ENCODE measurements around the gene ERF. TPM values are rescaled to one million over a fixed set of nuclear protein-coding genes. Genes with fewer than 3 reads are reported as not detected.

ERF gene
- polyA plus RNA-seq, 1 of the 3 experiments (the other 2 are of a cell fraction), result 89.6 TPM

DNA sequence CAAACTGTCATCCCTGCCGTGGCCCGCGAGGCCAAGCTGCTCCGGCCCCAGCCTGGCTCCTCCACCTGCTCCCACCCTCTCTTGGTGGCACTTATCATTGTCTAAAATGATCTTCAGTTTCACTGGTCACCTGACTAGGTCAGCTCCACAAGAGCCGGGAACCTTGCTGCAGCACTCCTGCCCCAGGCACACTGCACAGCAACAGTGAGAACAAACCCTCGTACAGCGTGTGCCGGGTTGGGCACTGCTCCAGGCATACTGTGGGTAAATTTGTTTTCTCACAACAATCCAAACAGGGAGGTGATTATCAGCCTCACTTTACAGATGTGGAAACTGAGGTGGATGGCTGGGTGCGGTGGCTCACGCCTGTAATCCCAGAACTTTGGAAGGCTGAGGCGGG lies 46.3 kb downstream of the ERF start:
- no peak for DNase-seq
- Histone ChIP-seq H3K4me2 (peak overlapping the region; percentile 57; the same call in 1 of the 2 replicates), H3K27ac (ENCODE audit: low read depth in 2 of 2, low read length in 1 of 2) (peak overlapping the region in 1 of 2 experiments; percentile 70; a peak in 2 of 4 replicates), H3K36me3 (replicated peaks in 1 of 2; ENCODE audit: control insufficient read depth in 1 of 2, insufficient read depth in 2 of 2, low read length in 1 of 2) (peaks cover 24 to 36% of the 10 kb centered on the region in 2 experiments), H3K9ac (no peak overlapping the region), H3K9me3 (no peaks in the 10 kb centered on the region), H3K9me2 (no peaks in the 10 kb centered on the region), H3F3A (replicated peaks; ENCODE audit: insufficient read depth) (peaks cover 5% of the 10 kb centered on the region), H2AFZ (ENCODE audit: low read depth) (no peak overlapping the region), H3K79me2 (ENCODE audit: insufficient read depth) (peaks cover 49% of the 10 kb centered on the region), H3K4me1 (ENCODE audit: control insufficient read depth in 1 of 2, insufficient read depth in 2 of 2, low read depth in 1 of 2, low read length in 1 of 2) (peaks cover 0 to 17% of the 10 kb centered on the region in 2 experiments; a peak in 2 of 4 replicates), H3K4me3 (ENCODE audit: low read depth in 2 of 2, low read length in 1 of 2) (no peak overlapping the region), H3K27me3 (ENCODE audit: insufficient read depth) (no peaks in the 10 kb centered on the region), H4K20me1 (ENCODE audit: insufficient read depth) (no peaks in the 10 kb centered on the region)
- POLR2A ChIA-PET, result no interaction called here
- TF ChIP-seq POLR2AphosphoS5 (IDR thresholded peaks at IDR 0.05; ENCODE audit: low read depth, low read length), result no peak
- no peak for TF ChIP-seq FOXM1 (IDR thresholded peaks at IDR 0.05; ENCODE audit: low read depth)
- no peak for TF ChIP-seq GATA2 (CRISPR knock-in tag; IDR thresholded peaks at IDR 0.05)
- TF ChIP-seq GABPA (IDR thresholded peaks at IDR 0.05; ENCODE audit: low read depth), result no peak
- TF ChIP-seq TAF1 (IDR thresholded peaks at IDR 0.05; ENCODE audit: borderline replicate concordance, low read depth, low read length), result no peak
- no peak for TF ChIP-seq RXRA (IDR thresholded peaks at IDR 0.05; ENCODE audit: borderline replicate concordance, low read depth)
- TF ChIP-seq IRF3 (IDR thresholded peaks at IDR 0.05; ENCODE audit: low read depth, low read length), result no peak
- TF ChIP-seq MAX (IDR thresholded peaks at IDR 0.05; ENCODE audit: low read depth), result no peak
- TF ChIP-seq TCF12 (IDR thresholded peaks at IDR 0.05), result no peak
- no peak for TF ChIP-seq FOSL2 (IDR thresholded peaks at IDR 0.05; ENCODE audit: borderline replicate concordance, low read depth)
- no peak for TF ChIP-seq CTCF (IDR thresholded peaks at IDR 0.05)
- TF ChIP-seq REST (IDR thresholded peaks at IDR 0.05; ENCODE audit: low read depth, low read length), result no peak
- TF ChIP-seq EP300 (IDR thresholded peaks at IDR 0.05; ENCODE audit: borderline replicate concordance in 1 of 2, low read depth in 1 of 2, low read length in 1 of 2), result no peak
- no peak for TF ChIP-seq PBX3 (IDR thresholded peaks at IDR 0.05)
- TF ChIP-seq NRF1 (IDR thresholded peaks at IDR 0.05; ENCODE audit: low read depth, low read length), result no peak
- TF ChIP-seq, protein P1, sequence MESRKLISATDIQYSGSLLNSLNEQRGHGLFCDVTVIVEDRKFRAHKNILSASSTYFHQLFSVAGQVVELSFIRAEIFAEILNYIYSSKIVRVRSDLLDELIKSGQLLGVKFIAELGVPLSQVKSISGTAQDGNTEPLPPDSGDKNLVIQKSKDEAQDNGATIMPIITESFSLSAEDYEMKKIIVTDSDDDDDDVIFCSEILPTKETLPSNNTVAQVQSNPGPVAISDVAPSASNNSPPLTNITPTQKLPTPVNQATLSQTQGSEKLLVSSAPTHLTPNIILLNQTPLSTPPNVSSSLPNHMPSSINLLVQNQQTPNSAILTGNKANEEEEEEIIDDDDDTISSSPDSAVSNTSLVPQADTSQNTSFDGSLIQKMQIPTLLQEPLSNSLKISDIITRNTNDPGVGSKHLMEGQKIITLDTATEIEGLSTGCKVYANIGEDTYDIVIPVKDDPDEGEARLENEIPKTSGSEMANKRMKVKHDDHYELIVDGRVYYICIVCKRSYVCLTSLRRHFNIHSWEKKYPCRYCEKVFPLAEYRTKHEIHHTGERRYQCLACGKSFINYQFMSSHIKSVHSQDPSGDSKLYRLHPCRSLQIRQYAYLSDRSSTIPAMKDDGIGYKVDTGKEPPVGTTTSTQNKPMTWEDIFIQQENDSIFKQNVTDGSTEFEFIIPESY (IDR thresholded peaks at IDR 0.05; ENCODE audit: borderline replicate concordance, low read depth), result no peak
- no peak for TF ChIP-seq TEAD4 (IDR thresholded peaks at IDR 0.05; ENCODE audit: borderline replicate concordance, insufficient read depth)
- CTCF ChIA-PET, result interaction anchor here (1.7 kb wide), 2 partner anchors 24 to 76 kb away, joined by 4 to 5 read pairs; no protein-coding TSS in a partner anchor
- 93% methylated on average over 11 of the region's 11 CpGs for WGBS (ENCODE audit: low lambda C conversion rate)

Data from SK-N-SH (cell line).